Measurements from ENCODE around the gene HEATR5A.
"Not testable (repeated sequence)": the region's sequence is repeated elsewhere in the genome, so short reads cannot be mapped to it uniquely, and the experiment has no call there.

The HEATR5A gene

DNA sequence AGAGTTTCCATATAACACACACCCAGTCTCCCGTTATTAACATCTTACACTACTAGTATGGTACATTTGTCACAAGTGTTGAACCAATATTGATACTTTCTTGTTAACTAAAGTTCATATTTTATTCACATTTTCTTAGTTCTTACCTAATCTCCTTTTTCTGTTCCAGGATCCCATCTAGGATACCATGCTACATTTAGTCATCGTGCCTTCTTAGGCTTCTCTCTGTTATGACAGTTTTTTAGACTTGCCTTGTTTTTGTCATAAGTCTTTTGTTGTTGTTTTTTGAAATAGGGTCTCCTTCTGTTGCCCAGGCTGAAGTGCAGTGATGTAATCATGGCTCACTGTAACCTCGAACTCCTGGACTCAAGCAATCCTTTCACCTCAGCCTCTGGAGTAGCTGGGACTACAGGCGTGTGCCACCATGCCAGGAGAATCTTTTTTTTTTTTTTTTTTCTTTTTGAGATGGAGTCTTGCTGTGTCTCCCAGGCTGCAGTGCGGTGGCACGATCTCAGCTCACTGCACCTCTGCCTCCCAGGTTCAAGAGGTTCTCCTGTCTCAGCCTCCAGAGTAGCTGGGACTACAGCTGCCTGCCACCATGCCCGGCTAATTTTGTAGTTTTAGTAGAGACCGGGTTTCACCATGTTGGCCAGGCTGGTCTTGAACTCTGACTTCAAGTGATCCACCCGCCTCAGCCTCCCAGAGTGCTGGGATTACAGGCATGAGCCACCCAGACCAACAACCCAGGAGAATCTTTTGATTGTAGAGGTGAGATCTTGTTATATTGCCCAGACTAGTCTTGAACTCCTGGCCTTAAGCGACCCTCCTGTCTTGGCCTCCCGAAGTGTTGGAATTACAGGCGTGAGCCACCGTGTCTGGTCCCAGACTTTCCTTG is 153.7 kb downstream of the HEATR5A start:
- H3K4me3 ChIP-seq = no peak overlapping the region
- peak overlapping the region in 6 of 21 experiments; percentile 4 to 42 (median 22) for H3K27ac ChIP-seq

- Histone ChIP-seq H3K4me3 (no peak overlapping the region), H3K27ac (peak overlapping the region in 7 of 21 experiments; percentile 4 to 68 (median 34))
Observed at GRCh38 chr14:31265701-31266398, 154.5 kb downstream of the HEATR5A start.

GRCh38 chr14:31263485-31264133 is 156.7 kb downstream of the HEATR5A start:
- no peak overlapping the region for H3K4me3 ChIP-seq
- H3K27ac ChIP-seq = peak overlapping the region in 15 of 21 experiments; percentile 1 to 77 (median 60)

GRCh38 chr14:31261859-31262731 is 158.3 kb downstream of the HEATR5A start:
- no peak overlapping the region for H3K4me3 ChIP-seq
- peak overlapping the region in 17 of 21 experiments; percentile 7 to 77 (median 56) for H3K27ac ChIP-seq

- peak overlapping the region in 17 of 21 experiments; percentile 7 to 77 (median 53) for H3K27ac ChIP-seq
- H3K4me3 ChIP-seq = no peak overlapping the region
Observed at GRCh38 chr14:31261523-31261858, 158.9 kb downstream of the HEATR5A start.

- not testable (repeated sequence) for H3K4me3 ChIP-seq, H3K27ac ChIP-seq
Observed at GRCh38 chr14:31259040-31259435, 161.3 kb downstream of the HEATR5A start.

- Histone ChIP-seq H3K4me3 (no peak overlapping the region), H3K27ac (no peak overlapping the region)
Observed at GRCh38 chr14:31258427-31259039, 161.8 kb downstream of the HEATR5A start.

GRCh38 chr14:31257554-31258426 is 162.6 kb downstream of the HEATR5A start:
- H3K4me3 ChIP-seq, H3K27ac ChIP-seq: not testable (repeated sequence)

DNA sequence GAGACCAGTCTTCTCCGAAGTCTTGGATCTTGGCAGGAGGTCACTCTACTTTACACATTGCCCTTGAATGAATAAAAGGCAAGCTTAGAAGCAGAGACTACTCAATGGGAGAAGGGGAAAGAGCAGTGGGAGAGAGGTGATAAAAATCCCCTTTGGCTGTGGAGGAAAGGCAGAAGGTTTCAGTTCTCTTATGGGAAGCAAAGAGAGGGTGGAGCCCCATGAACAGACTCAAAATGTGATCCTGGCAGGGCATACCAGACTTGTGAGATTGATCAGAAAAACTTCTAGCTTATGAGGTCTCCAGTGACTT is 163.2 kb downstream of the HEATR5A start:
- Histone ChIP-seq H3K4me3 (no peak overlapping the region), H3K27ac (no peak overlapping the region)

GRCh38 chr14:31256534-31257243 is 163.7 kb downstream of the HEATR5A start:
- no peak overlapping the region for H3K27ac ChIP-seq
- H3K4me3 ChIP-seq = no peak overlapping the region

DNA sequence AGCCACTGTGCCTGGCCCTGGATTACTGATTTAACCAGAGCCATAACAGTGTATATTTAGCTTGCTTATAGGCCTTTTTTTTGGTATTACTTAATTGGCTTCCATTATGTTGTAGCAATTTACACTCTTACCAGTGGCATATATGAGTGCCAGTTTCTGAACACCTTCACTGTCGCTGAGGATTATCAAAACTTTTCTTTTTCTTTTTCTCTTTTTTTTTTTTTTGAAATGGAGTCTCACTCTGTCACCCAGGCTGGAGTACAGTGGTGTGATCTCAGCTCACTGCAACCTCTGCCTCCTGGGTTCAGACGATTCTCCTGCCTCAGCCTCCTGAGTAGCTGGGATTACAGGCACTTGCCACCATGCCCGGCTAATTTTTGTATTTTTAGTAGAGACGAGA is 164.4 kb downstream of the HEATR5A start:
- not testable (repeated sequence) for H3K27ac ChIP-seq, H3K4me3 ChIP-seq

DNA sequence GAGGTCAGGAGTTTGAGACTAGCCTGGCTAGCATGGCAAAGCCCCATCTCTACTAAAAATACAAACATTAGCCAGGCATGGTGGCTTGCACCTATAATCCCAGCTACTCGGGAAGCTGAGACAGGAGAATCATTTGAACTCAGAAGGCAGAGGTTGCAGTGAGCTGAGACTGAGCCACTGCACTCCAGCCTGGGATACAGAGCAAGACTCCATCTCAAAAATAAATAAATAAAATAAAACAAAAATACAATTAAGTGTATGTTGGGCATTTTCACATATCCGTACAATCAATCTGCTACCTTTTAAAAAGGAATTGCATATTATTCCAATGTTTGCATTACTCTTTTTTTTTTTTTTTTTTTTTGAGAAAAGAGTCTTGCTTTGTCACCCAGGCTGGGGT is 165.1 kb downstream of the HEATR5A start:
- Histone ChIP-seq H3K27ac (no peak overlapping the region), H3K4me3 (no peak overlapping the region)

DNA sequence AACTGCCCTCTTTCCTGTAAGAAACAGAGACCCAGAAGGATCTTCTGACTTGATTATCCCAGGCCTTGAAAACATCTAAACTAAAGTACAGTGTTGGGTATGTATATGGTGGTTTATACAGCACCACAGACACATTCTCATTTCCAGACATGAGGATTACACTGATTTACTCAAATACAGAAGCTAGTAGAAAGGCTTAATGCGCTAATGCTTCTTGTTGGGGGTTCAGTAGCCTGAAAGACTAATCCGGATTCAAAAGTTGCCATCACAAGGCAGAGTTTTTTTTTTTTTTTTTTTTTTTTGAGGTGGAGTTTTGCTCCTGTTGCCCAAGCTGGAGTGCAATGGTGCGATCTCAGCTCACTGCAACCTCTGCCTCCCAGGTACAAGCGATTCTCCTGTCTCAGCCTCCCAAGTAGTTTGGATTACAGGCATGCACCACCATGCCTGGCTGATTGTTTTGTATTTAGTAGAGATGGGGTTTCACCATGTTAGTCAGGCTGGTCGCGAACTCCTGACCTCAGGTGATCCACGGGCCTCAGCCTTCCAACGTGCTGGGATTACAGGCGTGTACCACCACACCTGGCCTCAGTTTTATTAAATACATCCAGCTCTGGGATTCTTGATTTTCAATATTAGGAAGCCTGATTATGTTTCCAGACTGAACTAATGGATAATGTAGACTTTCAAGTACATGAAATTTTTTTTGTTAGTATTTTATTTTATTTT is 166.4 kb downstream of the HEATR5A start:
- Histone ChIP-seq H3K27ac (no peak overlapping the region), H3K4me3 (no peak overlapping the region)

DNA sequence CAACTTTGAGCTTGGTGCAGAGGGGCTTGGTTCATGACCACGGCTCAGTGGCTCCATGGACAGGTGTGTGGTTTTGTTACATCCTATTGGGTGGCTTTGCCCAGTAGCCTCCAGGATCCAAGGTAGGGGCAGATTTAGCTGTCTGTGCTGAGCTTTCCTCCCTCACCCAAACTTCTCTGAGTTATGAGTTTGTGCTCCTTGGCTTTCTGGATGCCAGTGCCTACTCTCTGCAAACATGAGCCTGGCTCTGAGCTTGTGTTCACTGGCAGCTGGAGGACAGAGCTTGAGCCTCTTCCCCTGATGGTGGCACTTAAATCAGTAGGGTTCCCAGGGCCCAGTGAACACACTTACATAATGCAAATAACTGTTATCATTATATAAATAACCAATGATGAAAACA is 167.5 kb downstream of the HEATR5A start:
- H3K27ac ChIP-seq = no peak overlapping the region
- no peak overlapping the region for H3K4me3 ChIP-seq

GRCh38 chr14:31251028-31251958 is 169.1 kb downstream of the HEATR5A start:
- peak overlapping the region in 1 of 21 experiments; percentile 26 for H3K27ac ChIP-seq
- no peak overlapping the region for H3K4me3 ChIP-seq

- Histone ChIP-seq H3K4me3 (no peak overlapping the region), H3K27ac (peak overlapping the region in 19 of 21 experiments; percentile 58 to 80 (median 73))
Observed at GRCh38 chr14:31244626-31245025, 175.7 kb downstream of the HEATR5A start.
